ENCODE measurements around the gene SETD1B.

The SETD1B gene

DNA sequence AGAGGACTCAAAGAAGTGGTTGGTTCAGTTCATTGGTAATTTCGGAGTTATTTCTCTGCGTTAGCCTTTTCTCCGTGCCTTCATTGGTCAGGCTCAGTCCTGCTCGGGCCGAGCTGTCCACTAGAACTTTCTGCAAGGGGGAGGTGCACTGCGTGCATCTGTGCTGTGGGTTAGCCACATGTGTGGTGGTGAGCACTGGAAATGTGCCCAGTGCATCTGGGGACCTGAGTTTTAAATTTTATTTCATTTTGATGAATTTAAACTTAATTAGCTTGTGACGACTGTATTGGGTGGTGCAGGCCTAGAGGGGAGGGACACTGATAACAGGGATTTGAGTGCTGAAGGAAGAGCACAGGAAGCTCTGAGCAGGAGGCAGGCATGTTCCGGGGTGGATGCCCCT lies 24.5 kb downstream of the SETD1B start:
- TF ChIP-seq PPARA (CRISPR knock-in tag; IDR thresholded peaks at IDR 0.05; ENCODE audit: borderline replicate concordance) = no peak
- TF ChIP-seq ZNF70 (CRISPR knock-in tag; IDR thresholded peaks at IDR 0.05) = no peak
- TF ChIP-seq ZFP30 (CRISPR knock-in tag; IDR thresholded peaks at IDR 0.05) = no peak
- no peak for TF ChIP-seq TCF4 (CRISPR knock-in tag; IDR thresholded peaks at IDR 0.05; ENCODE audit: borderline replicate concordance)
- TF ChIP-seq, protein P1, sequence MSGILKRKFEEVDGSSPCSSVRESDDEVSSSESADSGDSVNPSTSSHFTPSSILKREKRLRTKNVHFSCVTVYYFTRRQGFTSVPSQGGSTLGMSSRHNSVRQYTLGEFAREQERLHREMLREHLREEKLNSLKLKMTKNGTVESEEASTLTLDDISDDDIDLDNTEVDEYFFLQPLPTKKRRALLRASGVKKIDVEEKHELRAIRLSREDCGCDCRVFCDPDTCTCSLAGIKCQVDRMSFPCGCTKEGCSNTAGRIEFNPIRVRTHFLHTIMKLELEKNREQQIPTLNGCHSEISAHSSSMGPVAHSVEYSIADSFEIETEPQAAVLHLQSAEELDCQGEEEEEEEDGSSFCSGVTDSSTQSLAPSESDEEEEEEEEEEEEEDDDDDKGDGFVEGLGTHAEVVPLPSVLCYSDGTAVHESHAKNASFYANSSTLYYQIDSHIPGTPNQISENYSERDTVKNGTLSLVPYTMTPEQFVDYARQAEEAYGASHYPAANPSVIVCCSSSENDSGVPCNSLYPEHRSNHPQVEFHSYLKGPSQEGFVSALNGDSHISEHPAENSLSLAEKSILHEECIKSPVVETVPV (CRISPR knock-in tag; IDR thresholded peaks at IDR 0.05) = no peak
- no peak for TF ChIP-seq ZFP3 (CRISPR knock-in tag; IDR thresholded peaks at IDR 0.05)
- TF ChIP-seq, protein P2, sequence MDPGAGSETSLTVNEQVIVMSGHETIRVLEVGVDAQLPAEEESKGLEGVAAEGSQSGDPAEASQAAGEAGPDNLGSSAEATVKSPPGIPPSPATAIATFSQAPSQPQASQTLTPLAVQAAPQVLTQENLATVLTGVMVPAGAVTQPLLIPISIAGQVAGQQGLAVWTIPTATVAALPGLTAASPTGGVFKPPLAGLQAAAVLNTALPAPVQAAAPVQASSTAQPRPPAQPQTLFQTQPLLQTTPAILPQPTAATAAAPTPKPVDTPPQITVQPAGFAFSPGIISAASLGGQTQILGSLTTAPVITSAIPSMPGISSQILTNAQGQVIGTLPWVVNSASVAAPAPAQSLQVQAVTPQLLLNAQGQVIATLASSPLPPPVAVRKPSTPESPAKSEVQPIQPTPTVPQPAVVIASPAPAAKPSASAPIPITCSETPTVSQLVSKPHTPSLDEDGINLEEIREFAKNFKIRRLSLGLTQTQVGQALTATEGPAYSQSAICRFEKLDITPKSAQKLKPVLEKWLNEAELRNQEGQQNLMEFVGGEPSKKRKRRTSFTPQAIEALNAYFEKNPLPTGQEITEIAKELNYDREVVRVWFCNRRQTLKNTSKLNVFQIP (CRISPR knock-in tag; IDR thresholded peaks at IDR 0.05; ENCODE audit: borderline replicate concordance, low read depth) = no peak
- TF ChIP-seq SNAI2 (CRISPR knock-in tag; IDR thresholded peaks at IDR 0.05) = no peak
- no peak for TF ChIP-seq ZC3H10 (CRISPR knock-in tag; IDR thresholded peaks at IDR 0.05)

DNA sequence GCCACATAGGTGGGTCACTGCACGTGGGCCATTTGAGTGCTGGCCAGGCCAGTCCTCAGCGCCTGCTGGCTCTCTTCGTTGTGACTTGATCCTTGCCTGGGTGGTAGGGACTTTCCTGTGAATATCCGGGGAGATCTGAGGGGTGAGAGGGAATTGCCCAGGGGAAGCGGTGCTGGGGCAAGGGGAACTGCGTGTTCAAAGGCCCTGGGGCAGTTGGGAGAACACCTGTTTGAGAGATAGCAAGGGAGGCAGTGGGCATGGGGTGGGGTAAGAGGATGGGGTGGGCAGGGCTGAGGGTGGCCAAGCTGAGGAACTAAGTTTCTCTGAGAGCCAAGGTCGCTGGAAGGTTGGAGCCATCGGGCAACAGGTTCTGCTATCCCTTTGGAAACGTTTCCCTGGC lies 25.0 kb downstream of the SETD1B start:
- ATAC-seq = no peak

More for the DNA sequence above, 24.5 kb downstream of the SETD1B start:
- no peak for ATAC-seq

DNA sequence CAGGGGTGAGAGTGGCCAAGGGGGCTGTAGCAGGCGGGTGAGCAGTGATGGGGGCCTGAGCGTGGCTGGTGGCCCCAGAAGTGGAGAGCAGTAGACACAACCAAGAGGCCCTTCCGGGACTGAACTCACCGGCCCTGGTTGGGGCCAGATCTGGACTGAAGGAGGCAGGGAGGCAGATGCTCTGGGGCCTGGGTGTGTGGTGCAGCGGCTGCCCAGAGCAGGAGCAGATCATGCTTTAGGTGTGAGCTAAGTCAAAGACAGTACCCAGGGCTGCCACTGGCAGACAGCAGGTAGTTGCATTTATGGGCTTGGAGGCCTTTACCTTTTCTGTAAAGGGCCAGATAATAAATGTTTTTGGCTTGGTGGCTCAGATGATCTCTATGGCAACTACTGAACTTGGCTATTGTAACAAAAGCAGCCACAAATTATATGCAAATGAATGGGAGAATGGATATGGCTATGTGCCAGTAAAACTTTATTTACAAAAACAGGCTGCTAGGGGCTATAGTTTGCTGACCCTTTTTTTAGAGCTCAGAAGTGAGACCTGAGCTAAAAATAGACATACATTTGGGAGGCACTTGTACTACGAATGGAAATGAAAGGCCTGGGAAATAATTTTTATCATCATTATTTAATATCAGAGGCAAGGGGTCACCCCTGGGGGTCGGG lies 25.6 kb downstream of the SETD1B start:
- no peak for TF ChIP-seq ZNF565 (CRISPR knock-in tag; conservative IDR thresholded peaks at IDR 0.05; ENCODE audit: low read depth)
- TF ChIP-seq PPARA (CRISPR knock-in tag; IDR thresholded peaks at IDR 0.05; ENCODE audit: borderline replicate concordance) = no peak
- no peak for TF ChIP-seq ZNF8 (CRISPR knock-in tag; IDR thresholded peaks at IDR 0.05)
- no peak for TF ChIP-seq RARB (CRISPR knock-in tag; IDR thresholded peaks at IDR 0.05)
- no peak for TF ChIP-seq OSR1 (CRISPR knock-in tag; IDR thresholded peaks at IDR 0.05)
- no peak for TF ChIP-seq ESRRG (CRISPR knock-in tag; IDR thresholded peaks at IDR 0.05)
- no peak for TF ChIP-seq ZFP30 (CRISPR knock-in tag; IDR thresholded peaks at IDR 0.05)
- no peak for TF ChIP-seq BACH2 (CRISPR knock-in tag; IDR thresholded peaks at IDR 0.05; ENCODE audit: borderline replicate concordance)
- TF ChIP-seq SNAI2 (CRISPR knock-in tag; IDR thresholded peaks at IDR 0.05) = no peak
- TF ChIP-seq, protein P3, sequence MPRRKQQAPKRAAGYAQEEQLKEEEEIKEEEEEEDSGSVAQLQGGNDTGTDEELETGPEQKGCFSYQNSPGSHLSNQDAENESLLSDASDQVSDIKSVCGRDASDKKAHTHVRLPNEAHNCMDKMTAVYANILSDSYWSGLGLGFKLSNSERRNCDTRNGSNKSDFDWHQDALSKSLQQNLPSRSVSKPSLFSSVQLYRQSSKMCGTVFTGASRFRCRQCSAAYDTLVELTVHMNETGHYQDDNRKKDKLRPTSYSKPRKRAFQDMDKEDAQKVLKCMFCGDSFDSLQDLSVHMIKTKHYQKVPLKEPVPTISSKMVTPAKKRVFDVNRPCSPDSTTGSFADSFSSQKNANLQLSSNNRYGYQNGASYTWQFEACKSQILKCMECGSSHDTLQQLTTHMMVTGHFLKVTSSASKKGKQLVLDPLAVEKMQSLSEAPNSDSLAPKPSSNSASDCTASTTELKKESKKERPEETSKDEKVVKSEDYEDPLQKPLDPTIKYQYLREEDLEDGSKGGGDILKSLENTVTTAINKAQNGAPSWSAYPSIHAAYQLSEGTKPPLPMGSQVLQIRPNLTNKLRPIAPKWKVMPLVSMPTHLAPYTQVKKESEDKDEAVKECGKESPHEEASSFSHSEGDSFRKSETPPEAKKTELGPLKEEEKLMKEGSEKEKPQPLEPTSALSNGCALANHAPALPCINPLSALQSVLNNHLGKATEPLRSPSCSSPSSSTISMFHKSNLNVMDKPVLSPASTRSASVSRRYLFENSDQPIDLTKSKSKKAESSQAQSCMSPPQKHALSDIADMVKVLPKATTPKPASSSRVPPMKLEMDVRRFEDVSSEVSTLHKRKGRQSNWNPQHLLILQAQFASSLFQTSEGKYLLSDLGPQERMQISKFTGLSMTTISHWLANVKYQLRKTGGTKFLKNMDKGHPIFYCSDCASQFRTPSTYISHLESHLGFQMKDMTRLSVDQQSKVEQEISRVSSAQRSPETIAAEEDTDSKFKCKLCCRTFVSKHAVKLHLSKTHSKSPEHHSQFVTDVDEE (CRISPR knock-in tag; IDR thresholded peaks at IDR 0.05) = no peak
- ATAC-seq = no peak

More for the DNA sequence above, 25.0 kb downstream of the SETD1B start:
- TF ChIP-seq SNAI2 (CRISPR knock-in tag; IDR thresholded peaks at IDR 0.05) (no peak), CSDC2 (CRISPR knock-in tag; IDR thresholded peaks at IDR 0.05) (no peak), ZNF565 (CRISPR knock-in tag; conservative IDR thresholded peaks at IDR 0.05; ENCODE audit: low read depth) (no peak), TCF4 (CRISPR knock-in tag; IDR thresholded peaks at IDR 0.05; ENCODE audit: borderline replicate concordance) (no peak), ZC3H10 (CRISPR knock-in tag; IDR thresholded peaks at IDR 0.05) (no peak), ZNF70 (CRISPR knock-in tag; IDR thresholded peaks at IDR 0.05) (no peak), ARNTL (CRISPR knock-in tag; IDR thresholded peaks at IDR 0.05; ENCODE audit: borderline replicate concordance, low read depth) (no peak), OSR1 (CRISPR knock-in tag; IDR thresholded peaks at IDR 0.05) (no peak), TOX (CRISPR knock-in tag; IDR thresholded peaks at IDR 0.05; ENCODE audit: borderline replicate concordance) (no peak), PPARA (CRISPR knock-in tag; IDR thresholded peaks at IDR 0.05; ENCODE audit: borderline replicate concordance) (no peak), ZNF8 (CRISPR knock-in tag; IDR thresholded peaks at IDR 0.05) (no peak), ZFP30 (CRISPR knock-in tag; IDR thresholded peaks at IDR 0.05) (no peak), ZFP3 (CRISPR knock-in tag; IDR thresholded peaks at IDR 0.05) (no peak), BACH2 (CRISPR knock-in tag; IDR thresholded peaks at IDR 0.05; ENCODE audit: borderline replicate concordance) (no peak), ISL1 (CRISPR knock-in tag; IDR thresholded peaks at IDR 0.05) (no peak), RARB (CRISPR knock-in tag; IDR thresholded peaks at IDR 0.05) (no peak), ESRRG (CRISPR knock-in tag; IDR thresholded peaks at IDR 0.05) (no peak)
- TF ChIP-seq, protein P2 (CRISPR knock-in tag; IDR thresholded peaks at IDR 0.05; ENCODE audit: borderline replicate concordance, low read depth) = no peak
- TF ChIP-seq, protein P4, sequence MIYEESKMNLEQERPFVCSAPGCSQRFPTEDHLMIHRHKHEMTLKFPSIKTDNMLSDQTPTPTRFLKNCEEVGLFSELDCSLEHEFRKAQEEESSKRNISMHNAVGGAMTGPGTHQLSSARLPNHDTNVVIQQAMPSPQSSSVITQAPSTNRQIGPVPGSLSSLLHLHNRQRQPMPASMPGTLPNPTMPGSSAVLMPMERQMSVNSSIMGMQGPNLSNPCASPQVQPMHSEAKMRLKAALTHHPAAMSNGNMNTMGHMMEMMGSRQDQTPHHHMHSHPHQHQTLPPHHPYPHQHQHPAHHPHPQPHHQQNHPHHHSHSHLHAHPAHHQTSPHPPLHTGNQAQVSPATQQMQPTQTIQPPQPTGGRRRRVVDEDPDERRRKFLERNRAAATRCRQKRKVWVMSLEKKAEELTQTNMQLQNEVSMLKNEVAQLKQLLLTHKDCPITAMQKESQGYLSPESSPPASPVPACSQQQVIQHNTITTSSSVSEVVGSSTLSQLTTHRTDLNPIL (CRISPR knock-in tag; IDR thresholded peaks at IDR 0.05; ENCODE audit: low read depth) = no peak
- TF ChIP-seq, protein P5, sequence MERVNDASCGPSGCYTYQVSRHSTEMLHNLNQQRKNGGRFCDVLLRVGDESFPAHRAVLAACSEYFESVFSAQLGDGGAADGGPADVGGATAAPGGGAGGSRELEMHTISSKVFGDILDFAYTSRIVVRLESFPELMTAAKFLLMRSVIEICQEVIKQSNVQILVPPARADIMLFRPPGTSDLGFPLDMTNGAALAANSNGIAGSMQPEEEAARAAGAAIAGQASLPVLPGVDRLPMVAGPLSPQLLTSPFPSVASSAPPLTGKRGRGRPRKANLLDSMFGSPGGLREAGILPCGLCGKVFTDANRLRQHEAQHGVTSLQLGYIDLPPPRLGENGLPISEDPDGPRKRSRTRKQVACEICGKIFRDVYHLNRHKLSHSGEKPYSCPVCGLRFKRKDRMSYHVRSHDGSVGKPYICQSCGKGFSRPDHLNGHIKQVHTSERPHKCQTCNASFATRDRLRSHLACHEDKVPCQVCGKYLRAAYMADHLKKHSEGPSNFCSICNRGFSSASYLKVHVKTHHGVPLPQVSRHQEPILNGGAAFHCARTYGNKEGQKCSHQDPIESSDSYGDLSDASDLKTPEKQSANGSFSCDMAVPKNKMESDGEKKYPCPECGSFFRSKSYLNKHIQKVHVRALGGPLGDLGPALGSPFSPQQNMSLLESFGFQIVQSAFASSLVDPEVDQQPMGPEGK (CRISPR knock-in tag; IDR thresholded peaks at IDR 0.05; ENCODE audit: borderline replicate concordance) = no peak
